ENCODE results near the gene CELF4.

The CELF4 gene

GRCh38 chr18:37412333-37412732, 153.3 kb downstream of the CELF4 start:
- no peak for DNase-seq (ENCODE audit: low spot score)

- DNase-seq (ENCODE audit: low spot score), result no peak
Measured at GRCh38 chr18:37409878-37410277, 155.7 kb downstream of the CELF4 start.

GRCh38 chr18:37408676-37409265, 156.8 kb downstream of the CELF4 start:
- no peak for DNase-seq (ENCODE audit: low spot score)

GRCh38 chr18:37407571-37407970, 158.0 kb downstream of the CELF4 start:
- DNase-seq (ENCODE audit: low spot score), result no peak

GRCh38 chr18:37405772-37406171, 159.8 kb downstream of the CELF4 start:
- DNase-seq (ENCODE audit: low spot score), result no peak

GRCh38 chr18:37405229-37405628, 160.4 kb downstream of the CELF4 start:
- DNase-seq (ENCODE audit: low spot score), result no peak

- no peak for DNase-seq (ENCODE audit: low spot score)
Measured at GRCh38 chr18:37403788-37404187, 161.8 kb downstream of the CELF4 start.

GRCh38 chr18:37403100-37403781, 162.4 kb downstream of the CELF4 start:
- DNase-seq (ENCODE audit: low spot score), result peak; percentile 89

- DNase-seq (ENCODE audit: low spot score), result no peak
Measured at GRCh38 chr18:37402735-37403099, 162.9 kb downstream of the CELF4 start.

- no peak for DNase-seq (ENCODE audit: low spot score)
Measured at GRCh38 chr18:37400802-37401201, 164.8 kb downstream of the CELF4 start.

GRCh38 chr18:37398248-37398920, 167.2 kb downstream of the CELF4 start:
- DNase-seq (ENCODE audit: low spot score), result no peak

- DNase-seq (ENCODE audit: low spot score), result no peak
Measured at GRCh38 chr18:37397814-37398213, 167.8 kb downstream of the CELF4 start.

- no peak for DNase-seq (ENCODE audit: low spot score)
Measured at GRCh38 chr18:37396971-37397720, 168.5 kb downstream of the CELF4 start.

- no peak for DNase-seq (ENCODE audit: low spot score)
Measured at GRCh38 chr18:37395631-37396030, 170.0 kb downstream of the CELF4 start.

- no peak for DNase-seq (ENCODE audit: low spot score)
Measured at GRCh38 chr18:37395138-37395537, 170.5 kb downstream of the CELF4 start.

- no peak for DNase-seq (ENCODE audit: low spot score)
Measured at GRCh38 chr18:37394610-37394965, 171.0 kb downstream of the CELF4 start.

GRCh38 chr18:37393945-37394609, 171.5 kb downstream of the CELF4 start:
- peak; percentile 96 for DNase-seq (ENCODE audit: low spot score)

GRCh38 chr18:37393221-37393827, 172.3 kb downstream of the CELF4 start:
- no peak for DNase-seq (ENCODE audit: low spot score)

- DNase-seq (ENCODE audit: low spot score), result no peak
Measured at GRCh38 chr18:37392648-37393047, 172.9 kb downstream of the CELF4 start.

- no peak for DNase-seq (ENCODE audit: low spot score)
Measured at GRCh38 chr18:37391698-37392548, 173.7 kb downstream of the CELF4 start.

GRCh38 chr18:37391156-37391555, 174.4 kb downstream of the CELF4 start:
- no peak for DNase-seq (ENCODE audit: low spot score)
